A549 (cell line): ENCODE data around the gene VDAC2. TPM values are rescaled to one million over a fixed set of nuclear protein-coding genes. Genes with fewer than 3 reads are reported as not detected.

Experiments used
- ATAC-seq, 2 experiments: fragments of 200-7000 bp in 1 of 2; fragments of >200 bp in 1 of 2; cut with Nextera tagmentation in 1 of 2; cut with Tn5 transposase in 1 of 2; 3 replicates each; pipeline versions ENCODE4 v1.8.0 to v1.9.1; 2018 to 2020; ENCODE audit warnings: mild to moderate bottlenecking in 1 of 2, moderate library complexity in 1 of 2
- CTCF ChIA-PET: fragments of 300-600 bp; sonication (Branson Sonifier 250); formaldehyde crosslinking; extraction: SDS; loops from one replicate; lab custom pipeline; 2021; ENCODE audit warnings: antibody characterized with exemption, inconsistent platforms; lab: Yijun Ruan, JAX
- POLR2A ChIA-PET: fragments of 350-600 bp; formaldehyde crosslinking; extraction: SDS; loops from one replicate; lab custom pipeline; 2021; ENCODE audit warnings: antibody characterized with exemption, inconsistent platforms; lab: Yijun Ruan, JAX
- DNase-seq, 2 experiments: peaks; one replicate each; pipeline versions ENCODE4 v3.0.0 to v3.0.0-alpha.2; 2011 to 2016; ENCODE audit warnings: low read depth in 1 of 2, low spot score in 1 of 2
- FAIRE-seq: peaks from 2 replicates; lab custom pipeline; 2011; peaks lifted over from hg19 to GRCh38; lab: Jason Lieb, UNC
- H3K27ac ChIP-seq, 2 experiments: fragments of >200 bp; sonication (Bioruptor Twin); formaldehyde crosslinking; 3 replicates each; pipeline ENCODE4 v1.5.1; 2016 to 2017
- H3K4me1 ChIP-seq: fragments of >200 bp; sonication (Bioruptor Twin); formaldehyde crosslinking; 3 replicates; pipeline ENCODE4 v1.6.1; 2016
- H3K4me2 ChIP-seq: fragments of >200 bp; sonication (Bioruptor Twin); formaldehyde crosslinking; 3 replicates; pipeline ENCODE4 v1.6.1; 2016
- H3K4me3 ChIP-seq: fragments of >200 bp; sonication (Bioruptor Twin); formaldehyde crosslinking; 3 replicates; pipeline ENCODE4 v1.5.1; 2016
- H3K9me3 ChIP-seq: fragments of >200 bp; sonication (Bioruptor Twin); formaldehyde crosslinking; 3 replicates; pipeline ENCODE4 v1.6.1; 2016
- CBX2 ChIP-seq: fragments of 200-600 bp; sonication (generic); IDR thresholded peaks from 2 replicates; pipeline ENCODE4 v1.6.1; 2016; ENCODE audit warnings: low read depth, mild to moderate bottlenecking, borderline replicate concordance
- CBX8 ChIP-seq: fragments of 200-600 bp; sonication (generic); IDR thresholded peaks from 2 replicates; pipeline ENCODE4 v1.6.1; 2016
- CHD2 ChIP-seq: fragments of 150-350 bp; IDR thresholded peaks from 2 replicates; pipeline ENCODE4 v1.6.1; 2014; ENCODE audit warnings: low read length; ENCODE audit not compliant: partially characterized antibody
- CHD4 ChIP-seq: fragments of 200-600 bp; sonication (generic); IDR thresholded peaks from 2 replicates; pipeline ENCODE4 v1.6.1; 2016; ENCODE audit warnings: antibody characterized with exemption, mild to moderate bottlenecking, borderline replicate concordance
- E2F6 ChIP-seq: IDR thresholded peaks from 2 replicates; pipeline ENCODE4 v1.6.1; 2012; ENCODE audit warnings: low read depth, borderline replicate concordance
- EHF ChIP-seq: fragments of 250-450 bp; sonication (Bioruptor Pico); IDR thresholded peaks from 2 replicates; pipeline ENCODE4 v1.5.0; 2020; ENCODE audit warnings: mild to moderate bottlenecking
- ESRRA ChIP-seq: fragments of 150-350 bp; IDR thresholded peaks from 2 replicates; pipeline ENCODE4 v1.6.1; 2014; ENCODE audit warnings: mild to moderate bottlenecking, low read length, borderline replicate concordance
- FOSB ChIP-seq: fragments of 250-450 bp; sonication (Bioruptor Pico); IDR thresholded peaks from 2 replicates; pipeline ENCODE4 v1.5.0; 2020; ENCODE audit warnings: mild to moderate bottlenecking, moderate library complexity
- FOXS1 ChIP-seq: fragments of 250-450 bp; sonication (Bioruptor Pico); IDR thresholded peaks from 2 replicates; pipeline ENCODE4 v1.5.0; 2020; ENCODE audit warnings: mild to moderate bottlenecking, moderate library complexity
- HDAC2 ChIP-seq: fragments of 200-600 bp; sonication (generic); IDR thresholded peaks from 2 replicates; pipeline ENCODE4 v1.6.1; 2016
- JUN ChIP-seq, 2 experiments: fragments of >200 bp; sonication (Bioruptor Twin); formaldehyde crosslinking; IDR thresholded peaks; 2 replicates in 1 of 2; 3 replicates in 1 of 2; pipeline ENCODE4 v1.6.1; 2016 to 2017
- KDM1A ChIP-seq: fragments of 200-600 bp; sonication (generic); IDR thresholded peaks from 2 replicates; pipeline ENCODE4 v1.6.1; 2016; ENCODE audit warnings: low read depth, mild to moderate bottlenecking
- MYC ChIP-seq: IDR thresholded peaks from 2 replicates; pipeline ENCODE4 v1.6.1; 2012; ENCODE audit warnings: mild to moderate bottlenecking, inconsistent platforms, low read length, improper control_type of control experiment, borderline replicate concordance
- NFE2L2 ChIP-seq: fragments of 150-350 bp; conservative IDR thresholded peaks from 2 replicates; pipeline ENCODE4 v1.6.1; 2014; ENCODE audit warnings: low read length
- NR3C1 ChIP-seq: fragments of >200 bp; sonication (Bioruptor Twin); formaldehyde crosslinking; IDR thresholded peaks from 3 replicates; pipeline ENCODE4 v1.6.1; 2017
- POLR2A ChIP-seq: IDR thresholded peaks from 2 replicates; pipeline ENCODE4 v1.6.1; 2012; ENCODE audit warnings: mild to moderate bottlenecking, low read length
- POLR2AphosphoS2 ChIP-seq: conservative IDR thresholded peaks from 2 replicates; pipeline ENCODE4 v1.6.1; 2012; ENCODE audit warnings: low read length, improper control_type of control experiment, inconsistent platforms
- RAD21 ChIP-seq, 2 experiments: fragments of >200 bp in 1 of 2; sonication (Bioruptor Twin) in 1 of 2; formaldehyde crosslinking in 1 of 2; IDR thresholded peaks in 1 of 2; conservative IDR thresholded peaks in 1 of 2; 2 replicates in 1 of 2; 3 replicates in 1 of 2; pipeline ENCODE4 v1.6.1; 2012 to 2018; ENCODE audit warnings: inconsistent platforms in 1 of 2
- RARB ChIP-seq: fragments of 250-450 bp; sonication (Bioruptor Pico); IDR thresholded peaks from 2 replicates; pipeline ENCODE4 v1.8.0; 2021; ENCODE audit warnings: mild to moderate bottlenecking, moderate library complexity
- RCOR1 ChIP-seq: fragments of 150-350 bp; IDR thresholded peaks from 2 replicates; pipeline ENCODE4 v1.6.1; 2014; ENCODE audit warnings: antibody characterized with exemption, low read length, low read depth
- SREBF2 ChIP-seq: fragments of 450-650 bp; IDR thresholded peaks from 2 replicates; pipeline ENCODE4 v1.6.1; 2014; ENCODE audit warnings: mild to moderate bottlenecking, moderate library complexity
- TP53 ChIP-seq: fragments of 250-450 bp; sonication (Bioruptor Pico); IDR thresholded peaks from 2 replicates; pipeline ENCODE4 v1.5.0; 2021; ENCODE audit warnings: mild to moderate bottlenecking, moderate library complexity
- ZC3H11A ChIP-seq: fragments of 450-650 bp; IDR thresholded peaks from 2 replicates; pipeline ENCODE4 v1.6.1; 2014; ENCODE audit warnings: antibody characterized with exemption, mild to moderate bottlenecking
- ZFP36 ChIP-seq: fragments of 450-650 bp; IDR thresholded peaks from 2 replicates; pipeline ENCODE4 v1.6.1; 2014; ENCODE audit warnings: borderline replicate concordance; ENCODE audit not compliant: partially characterized antibody
- WGBS: methylation state at CpG from one replicate; pipeline ENCODE4 v1.1.6; 2017; ENCODE audit errors: missing lambda C conversion rate; 5-methylcytosine and 5-hydroxymethylcytosine counted together
- polyA plus RNA-seq, 4 experiments: library from polyadenylated mRNA; depleted of rRNA in 3 of 4; stranded (reverse); fragments of >200 nt; fragmentation: RNase III in 1 of 4; extraction: RNeasy Plus Mini Kit Qiagen cat#74134 plus additional on column Dnase treatment in 1 of 4; gene quantifications; 2 replicates in 3 of 4; 3 replicates in 1 of 4; pipeline ENCODE4 v1.2.3, GENCODE V29; 2011 to 2017
- TF ChIP-seq, protein P1 (sequence below): fragments of 250-450 bp; sonication (Bioruptor Pico); IDR thresholded peaks from 2 replicates; pipeline ENCODE4 v1.5.0; 2020; ENCODE audit warnings: low read depth, mild to moderate bottlenecking, moderate library complexity
- TF ChIP-seq, protein P2 (sequence below): IDR thresholded peaks from 2 replicates; pipeline ENCODE4 v1.6.1; 2012
- TF ChIP-seq, protein P3 (sequence below): IDR thresholded peaks from 2 replicates; pipeline ENCODE4 v1.6.1; 2012
- TF ChIP-seq, protein P4 (sequence below): fragments of >200 bp; sonication (Bioruptor Twin); formaldehyde crosslinking; IDR thresholded peaks from 3 replicates; pipeline ENCODE4 v1.5.1; 2016
- TF ChIP-seq, protein P5 (sequence below): fragments of 200-600 bp; sonication (generic); IDR thresholded peaks from 2 replicates; pipeline ENCODE4 v1.6.1; 2016; ENCODE audit warnings: antibody characterized with exemption, mild to moderate bottlenecking, moderate library complexity

VDAC2 gene
- polyA plus RNA-seq, 2 of the 4 experiments (the other 2 are of a cell fraction): 273 to 285 TPM

DNA sequence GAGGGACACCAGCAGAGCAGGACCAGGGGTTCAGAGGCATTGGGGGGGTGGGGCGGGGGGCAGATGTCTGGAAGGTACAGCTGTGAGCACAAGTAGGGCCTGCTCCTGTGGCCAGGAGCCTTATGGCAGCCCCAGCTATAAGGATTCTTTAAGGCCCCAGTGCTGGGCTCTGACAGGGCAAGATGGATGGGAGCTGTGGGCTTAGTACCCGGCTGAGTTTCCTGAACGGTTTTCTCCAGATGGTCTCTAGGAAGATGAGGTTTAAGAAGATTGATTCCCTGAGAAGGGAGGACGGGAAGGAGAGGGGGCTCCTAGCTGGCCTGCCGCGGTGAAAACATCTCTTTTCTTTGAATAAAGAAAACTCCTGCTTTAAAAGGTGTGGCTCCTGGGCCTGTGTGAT lies 55.3 kb downstream of the VDAC2 start:
- POLR2A ChIA-PET: no interaction called here
- 67% methylated on average over 5 of the region's 6 CpGs for WGBS
- CTCF ChIA-PET: interaction anchor here (1.2 kb wide), 2 partner anchors 10 to 19 kb away, joined by 3 read pairs; no protein-coding TSS in a partner anchor
- Histone ChIP-seq H3K27ac (no peak overlapping the region), H3K4me3 (no peak overlapping the region), H3K4me1 (no peaks in the 10 kb centered on the region), H3K4me2 (no peak overlapping the region), H3K9me3 (no peaks in the 10 kb centered on the region)
- DNase-seq (no peak), ATAC-seq (no peak), FAIRE-seq (no peak)
- TF ChIP-seq, protein P1, sequence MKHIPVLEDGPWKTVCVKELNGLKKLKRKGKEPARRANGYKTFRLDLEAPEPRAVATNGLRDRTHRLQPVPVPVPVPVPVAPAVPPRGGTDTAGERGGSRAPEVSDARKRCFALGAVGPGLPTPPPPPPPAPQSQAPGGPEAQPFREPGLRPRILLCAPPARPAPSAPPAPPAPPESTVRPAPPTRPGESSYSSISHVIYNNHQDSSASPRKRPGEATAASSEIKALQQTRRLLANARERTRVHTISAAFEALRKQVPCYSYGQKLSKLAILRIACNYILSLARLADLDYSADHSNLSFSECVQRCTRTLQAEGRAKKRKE: no peak
- TF ChIP-seq EHF (CRISPR knock-in tag): no peak
- no peak for TF ChIP-seq CHD4
- TF ChIP-seq CBX2: no peak
- TF ChIP-seq RCOR1: no peak

DNA sequence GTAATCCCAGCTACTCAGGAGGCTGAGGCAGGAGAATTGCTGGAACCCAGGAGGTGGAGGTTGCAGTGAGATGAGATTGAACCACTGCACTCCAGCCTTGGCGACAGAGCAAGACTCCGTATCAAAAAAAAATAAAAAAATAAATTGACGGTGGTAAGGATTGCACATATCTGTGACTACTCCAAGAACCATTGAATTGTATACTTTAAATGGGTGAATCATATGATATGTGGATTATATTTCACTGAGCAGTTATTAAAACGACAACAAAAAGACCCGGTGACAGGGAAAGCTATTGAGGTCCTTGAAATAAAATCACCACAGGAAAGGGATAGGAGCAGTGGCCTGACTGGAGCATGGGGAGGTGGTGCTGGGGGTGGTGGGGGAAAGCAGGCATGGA lies 56.3 kb downstream of the VDAC2 start:
- no peak for ATAC-seq
- no peak for FAIRE-seq
- TF ChIP-seq, protein P2, sequence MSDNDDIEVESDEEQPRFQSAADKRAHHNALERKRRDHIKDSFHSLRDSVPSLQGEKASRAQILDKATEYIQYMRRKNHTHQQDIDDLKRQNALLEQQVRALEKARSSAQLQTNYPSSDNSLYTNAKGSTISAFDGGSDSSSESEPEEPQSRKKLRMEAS: no peak
- TF ChIP-seq, protein P3, sequence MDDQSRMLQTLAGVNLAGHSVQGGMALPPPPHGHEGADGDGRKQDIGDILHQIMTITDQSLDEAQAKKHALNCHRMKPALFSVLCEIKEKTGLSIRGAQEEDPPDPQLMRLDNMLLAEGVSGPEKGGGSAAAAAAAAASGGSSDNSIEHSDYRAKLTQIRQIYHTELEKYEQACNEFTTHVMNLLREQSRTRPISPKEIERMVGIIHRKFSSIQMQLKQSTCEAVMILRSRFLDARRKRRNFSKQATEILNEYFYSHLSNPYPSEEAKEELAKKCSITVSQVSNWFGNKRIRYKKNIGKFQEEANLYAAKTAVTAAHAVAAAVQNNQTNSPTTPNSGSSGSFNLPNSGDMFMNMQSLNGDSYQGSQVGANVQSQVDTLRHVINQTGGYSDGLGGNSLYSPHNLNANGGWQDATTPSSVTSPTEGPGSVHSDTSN: no peak
- TF ChIP-seq ZFP36 (no peak), TP53 (CRISPR knock-in tag) (no peak), FOXS1 (CRISPR knock-in tag) (no peak), CHD2 (no peak), RAD21 (conservative IDR thresholded peaks at IDR 0.05 in 1 of 2, IDR thresholded peaks at IDR 0.05 in 1 of 2) (no peak), RCOR1 (no peak), RARB (CRISPR knock-in tag) (no peak), CBX8 (no peak), CBX2 (no peak), ZC3H11A (no peak), ESRRA (no peak), KDM1A (no peak), CHD4 (no peak), MYC (no peak), POLR2AphosphoS2 (no peak)
- TF ChIP-seq, protein P4, sequence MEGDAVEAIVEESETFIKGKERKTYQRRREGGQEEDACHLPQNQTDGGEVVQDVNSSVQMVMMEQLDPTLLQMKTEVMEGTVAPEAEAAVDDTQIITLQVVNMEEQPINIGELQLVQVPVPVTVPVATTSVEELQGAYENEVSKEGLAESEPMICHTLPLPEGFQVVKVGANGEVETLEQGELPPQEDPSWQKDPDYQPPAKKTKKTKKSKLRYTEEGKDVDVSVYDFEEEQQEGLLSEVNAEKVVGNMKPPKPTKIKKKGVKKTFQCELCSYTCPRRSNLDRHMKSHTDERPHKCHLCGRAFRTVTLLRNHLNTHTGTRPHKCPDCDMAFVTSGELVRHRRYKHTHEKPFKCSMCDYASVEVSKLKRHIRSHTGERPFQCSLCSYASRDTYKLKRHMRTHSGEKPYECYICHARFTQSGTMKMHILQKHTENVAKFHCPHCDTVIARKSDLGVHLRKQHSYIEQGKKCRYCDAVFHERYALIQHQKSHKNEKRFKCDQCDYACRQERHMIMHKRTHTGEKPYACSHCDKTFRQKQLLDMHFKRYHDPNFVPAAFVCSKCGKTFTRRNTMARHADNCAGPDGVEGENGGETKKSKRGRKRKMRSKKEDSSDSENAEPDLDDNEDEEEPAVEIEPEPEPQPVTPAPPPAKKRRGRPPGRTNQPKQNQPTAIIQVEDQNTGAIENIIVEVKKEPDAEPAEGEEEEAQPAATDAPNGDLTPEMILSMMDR: no peak
- Histone ChIP-seq H3K27ac (no peak overlapping the region), H3K4me2 (no peak overlapping the region), H3K4me3 (no peak overlapping the region), H3K9me3 (no peaks in the 10 kb centered on the region), H3K4me1 (no peaks in the 10 kb centered on the region)
- WGBS: 84% methylated on average over 5 of the region's 5 CpGs
- ChIA-PET CTCF (interaction anchor here (1.2 kb wide), 1 partner anchor 17 kb away, joined by 3 read pairs; no protein-coding TSS in a partner anchor), POLR2A (no interaction called here)
- DNase-seq: no peak

- FAIRE-seq: no peak
- POLR2A ChIA-PET: no interaction called here
- Histone ChIP-seq H3K27ac (no peak overlapping the region), H3K4me1 (peaks cover 6% of the 10 kb centered on the region; the same call in 2 of the 3 replicates), H3K9me3 (no peaks in the 10 kb centered on the region), H3K4me2 (no peak overlapping the region), H3K4me3 (no peak overlapping the region)
- no peak for DNase-seq
- no peak for ATAC-seq
- CTCF ChIA-PET: interaction anchor here (1.1 kb wide), 2 partner anchors 10 to 22 kb away, joined by 3 read pairs; no protein-coding TSS in a partner anchor
- WGBS: 79% methylated on average over 5 of the region's 5 CpGs
- no peak for TF ChIP-seq RARB (CRISPR knock-in tag)
- no peak for TF ChIP-seq E2F6
- no peak for TF ChIP-seq CHD2
- TF ChIP-seq CBX2: no peak
- TF ChIP-seq NFE2L2: no peak
- no peak for TF ChIP-seq JUN (IDR thresholded peaks at IDR 0.05)
- TF ChIP-seq SREBF2: no peak
- TF ChIP-seq, protein P5, sequence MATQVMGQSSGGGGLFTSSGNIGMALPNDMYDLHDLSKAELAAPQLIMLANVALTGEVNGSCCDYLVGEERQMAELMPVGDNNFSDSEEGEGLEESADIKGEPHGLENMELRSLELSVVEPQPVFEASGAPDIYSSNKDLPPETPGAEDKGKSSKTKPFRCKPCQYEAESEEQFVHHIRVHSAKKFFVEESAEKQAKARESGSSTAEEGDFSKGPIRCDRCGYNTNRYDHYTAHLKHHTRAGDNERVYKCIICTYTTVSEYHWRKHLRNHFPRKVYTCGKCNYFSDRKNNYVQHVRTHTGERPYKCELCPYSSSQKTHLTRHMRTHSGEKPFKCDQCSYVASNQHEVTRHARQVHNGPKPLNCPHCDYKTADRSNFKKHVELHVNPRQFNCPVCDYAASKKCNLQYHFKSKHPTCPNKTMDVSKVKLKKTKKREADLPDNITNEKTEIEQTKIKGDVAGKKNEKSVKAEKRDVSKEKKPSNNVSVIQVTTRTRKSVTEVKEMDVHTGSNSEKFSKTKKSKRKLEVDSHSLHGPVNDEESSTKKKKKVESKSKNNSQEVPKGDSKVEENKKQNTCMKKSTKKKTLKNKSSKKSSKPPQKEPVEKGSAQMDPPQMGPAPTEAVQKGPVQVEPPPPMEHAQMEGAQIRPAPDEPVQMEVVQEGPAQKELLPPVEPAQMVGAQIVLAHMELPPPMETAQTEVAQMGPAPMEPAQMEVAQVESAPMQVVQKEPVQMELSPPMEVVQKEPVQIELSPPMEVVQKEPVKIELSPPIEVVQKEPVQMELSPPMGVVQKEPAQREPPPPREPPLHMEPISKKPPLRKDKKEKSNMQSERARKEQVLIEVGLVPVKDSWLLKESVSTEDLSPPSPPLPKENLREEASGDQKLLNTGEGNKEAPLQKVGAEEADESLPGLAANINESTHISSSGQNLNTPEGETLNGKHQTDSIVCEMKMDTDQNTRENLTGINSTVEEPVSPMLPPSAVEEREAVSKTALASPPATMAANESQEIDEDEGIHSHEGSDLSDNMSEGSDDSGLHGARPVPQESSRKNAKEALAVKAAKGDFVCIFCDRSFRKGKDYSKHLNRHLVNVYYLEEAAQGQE: no peak
- TF ChIP-seq NR3C1: no peak
- no peak for TF ChIP-seq HDAC2
- TF ChIP-seq POLR2A: no peak
- no peak for TF ChIP-seq FOSB
These were observed 59.0 kb downstream of the VDAC2 start for GRCh38 chr10:75269605-75270004.
